Measurements from ENCODE around the gene RUNX2. TPM values are rescaled to one million over a fixed set of nuclear protein-coding genes. Genes with fewer than 3 reads are reported as not detected.
A peak's percentile ranks its signal among the peaks of the same experiment; 100 is the strongest.

The RUNX2 gene
- polyA plus RNA-seq, 1 donor (not counting 4 experiments of a cell fraction or from before 2014, with no cell fraction given): 1.4 TPM

- Histone ChIP-seq H3K36me3 (ENCODE audit: control insufficient read depth in 2 of 2, extremely low read depth in 1 of 2, insufficient read depth in 2 of 2, low read length in 2 of 2) (no peaks in the 10 kb centered on the region), H3K9me3 (ENCODE audit: control insufficient read depth, low read depth, low read length) (no peaks in the 10 kb centered on the region), H3K9me1 (ENCODE audit: control insufficient read depth, extremely low read depth, insufficient read depth, low read length) (no peaks in the 10 kb centered on the region), H3K9ac (ENCODE audit: control insufficient read depth, extremely low read depth, insufficient read depth, low read length) (no peak overlapping the region), H2AFZ (ENCODE audit: control insufficient read depth, low read length) (no peak overlapping the region), H3K4me2 (ENCODE audit: control insufficient read depth, extremely low read depth, insufficient read depth, low read depth, low read length) (peak overlapping the region; percentile 86), H3K27me3 (ENCODE audit: control insufficient read depth, extremely low read depth, insufficient read depth, low read length) (no peaks in the 10 kb centered on the region), H4K20me1 (ENCODE audit: control insufficient read depth, extremely low read depth, insufficient read depth, low read length) (no peaks in the 10 kb centered on the region), H3K27ac (ENCODE audit: control insufficient read depth, insufficient read depth, low read length) (peak overlapping the region; percentile 67), H3K4me1 (ENCODE audit: control insufficient read depth, extremely low read depth, insufficient read depth, low read length) (peaks cover 26% of the 10 kb centered on the region), H3K79me2 (ENCODE audit: control insufficient read depth, insufficient read depth, low read length) (no peaks in the 10 kb centered on the region), H3K4me3 (ENCODE audit: control insufficient read depth in 2 of 3, extremely low read depth in 1 of 3, insufficient read depth in 2 of 3, low read depth in 1 of 3, low read length in 3 of 3) (no peak overlapping the region)
- dilution Hi-C loops (cut with MboI; ENCODE audit: extremely low pct_ligation_motif_present, low sequenced_read_pairs): no loop called here
- no peak for TF ChIP-seq CTCF (optimal IDR thresholded peaks at IDR 0.05 in 1 of 3, IDR thresholded peaks at IDR 0.05 in 1 of 3, conservative IDR thresholded peaks at IDR 0.05 in 1 of 3; ENCODE audit: extremely low read depth in 1 of 3, insufficient read depth in 2 of 3, low read length in 3 of 3)
- TF ChIP-seq EZH2 (IDR thresholded peaks at IDR 0.05; ENCODE audit: low read length): no peak
- FAIRE-seq (no peak), DNase-seq (ENCODE audit: low read depth, low spot score) (no peak)
Measured at GRCh38 chr6:45445364-45445748, 117.2 kb downstream of the RUNX2 start.

- no peaks in the 10 kb centered on the region for H3K79me2 ChIP-seq (ENCODE audit: control insufficient read depth, insufficient read depth, low read length)
- peak overlapping the region; percentile 59 for H3K9ac ChIP-seq (ENCODE audit: control insufficient read depth, extremely low read depth, insufficient read depth, low read length)
- dilution Hi-C loops (cut with MboI; ENCODE audit: extremely low pct_ligation_motif_present, low sequenced_read_pairs): no loop called here
- TF ChIP-seq EZH2 (IDR thresholded peaks at IDR 0.05; ENCODE audit: low read length) (no peak), CTCF (optimal IDR thresholded peaks at IDR 0.05 in 1 of 3, IDR thresholded peaks at IDR 0.05 in 1 of 3, conservative IDR thresholded peaks at IDR 0.05 in 1 of 3; ENCODE audit: extremely low read depth in 1 of 3, insufficient read depth in 2 of 3, low read length in 3 of 3) (no peak)
- H2AFZ ChIP-seq (ENCODE audit: control insufficient read depth, low read length): peak overlapping the region; percentile 58
- H3K9me1 ChIP-seq (ENCODE audit: control insufficient read depth, extremely low read depth, insufficient read depth, low read length): no peaks in the 10 kb centered on the region
- FAIRE-seq (peak; percentile 94), DNase-seq (ENCODE audit: low read depth, low spot score) (peak; percentile 91)
- H3K27ac ChIP-seq (ENCODE audit: control insufficient read depth, insufficient read depth, low read length): peak overlapping the region; percentile 81
- no peaks in the 10 kb centered on the region for H3K36me3 ChIP-seq (ENCODE audit: control insufficient read depth in 2 of 2, extremely low read depth in 1 of 2, insufficient read depth in 2 of 2, low read length in 2 of 2)
- H4K20me1 ChIP-seq (ENCODE audit: control insufficient read depth, extremely low read depth, insufficient read depth, low read length): no peaks in the 10 kb centered on the region
- H3K9me3 ChIP-seq (ENCODE audit: control insufficient read depth, low read depth, low read length): no peaks in the 10 kb centered on the region
- H3K4me3 ChIP-seq (ENCODE audit: control insufficient read depth in 2 of 3, extremely low read depth in 1 of 3, insufficient read depth in 2 of 3, low read depth in 1 of 3, low read length in 3 of 3): peak overlapping the region in 2 of 3 experiments; percentile 47
- H3K4me1 ChIP-seq (ENCODE audit: control insufficient read depth, extremely low read depth, insufficient read depth, low read length): peaks cover 26% of the 10 kb centered on the region
- peak overlapping the region; percentile 86 for H3K4me2 ChIP-seq (ENCODE audit: control insufficient read depth, extremely low read depth, insufficient read depth, low read depth, low read length)
- H3K27me3 ChIP-seq (ENCODE audit: control insufficient read depth, extremely low read depth, insufficient read depth, low read length): no peaks in the 10 kb centered on the region
Measured at GRCh38 chr6:45445749-45446549, 117.8 kb downstream of the RUNX2 start.
